ENCODE results near the gene MDN1.
"Not testable (repeated sequence)": the region's sequence is repeated elsewhere in the genome, so short reads cannot be mapped to it uniquely, and the experiment has no call there.

MDN1 gene

GRCh38 chr6:89768324-89768723 lies 51.3 kb downstream of the MDN1 start:
- FAIRE-seq: no peak

GRCh38 chr6:89763550-89763949 lies 56.0 kb downstream of the MDN1 start:
- FAIRE-seq: no peak

- no peak for FAIRE-seq
Observed at GRCh38 chr6:89758830-89759229, 60.8 kb downstream of the MDN1 start.

GRCh38 chr6:89750338-89750737 lies 69.3 kb downstream of the MDN1 start:
- no peak for FAIRE-seq

- no peak for FAIRE-seq
Observed at GRCh38 chr6:89749918-89750317, 69.7 kb downstream of the MDN1 start.

- no peak for FAIRE-seq
Observed at GRCh38 chr6:89745716-89746115, 73.9 kb downstream of the MDN1 start.

GRCh38 chr6:89745096-89745495 lies 74.5 kb downstream of the MDN1 start:
- FAIRE-seq: no peak

- FAIRE-seq: no peak
Observed at GRCh38 chr6:89736893-89737292, 82.7 kb downstream of the MDN1 start.

- FAIRE-seq: no peak
Observed at GRCh38 chr6:89734526-89734925, 85.1 kb downstream of the MDN1 start.

GRCh38 chr6:89731924-89732567 lies 87.5 kb downstream of the MDN1 start:
- FAIRE-seq: no peak

GRCh38 chr6:89731262-89731661 lies 88.3 kb downstream of the MDN1 start:
- not testable (repeated sequence) for FAIRE-seq

- FAIRE-seq: no peak
Observed at GRCh38 chr6:89729818-89730217, 89.8 kb downstream of the MDN1 start.

- no peak for FAIRE-seq
Observed at GRCh38 chr6:89727501-89727900, 92.1 kb downstream of the MDN1 start.

- FAIRE-seq: no peak
Observed at GRCh38 chr6:89724981-89725380, 94.6 kb downstream of the MDN1 start.

GRCh38 chr6:89723046-89723445 lies 96.5 kb downstream of the MDN1 start:
- FAIRE-seq: no peak

- no peak for FAIRE-seq
Observed at GRCh38 chr6:89716532-89716931, 103.1 kb downstream of the MDN1 start.

GRCh38 chr6:89711801-89712200 lies 107.8 kb downstream of the MDN1 start:
- FAIRE-seq: no peak

- FAIRE-seq: no peak
Observed at GRCh38 chr6:89708316-89708715, 111.3 kb downstream of the MDN1 start.

- no peak for FAIRE-seq
Observed at GRCh38 chr6:89707766-89708165, 111.8 kb downstream of the MDN1 start.

- no peak for FAIRE-seq
Observed at GRCh38 chr6:89706121-89706520, 113.5 kb downstream of the MDN1 start.

- no peak for FAIRE-seq
Observed at GRCh38 chr6:89703292-89703691, 116.3 kb downstream of the MDN1 start.

- FAIRE-seq: no peak
Observed at GRCh38 chr6:89702349-89702748, 117.2 kb downstream of the MDN1 start.

- no peak for FAIRE-seq
Observed at GRCh38 chr6:89695667-89696066, 123.9 kb downstream of the MDN1 start.

GRCh38 chr6:89694428-89694827 lies 125.2 kb downstream of the MDN1 start:
- no peak for FAIRE-seq

GRCh38 chr6:89693207-89693606 lies 126.4 kb downstream of the MDN1 start:
- FAIRE-seq: no peak

GRCh38 chr6:89692256-89692655 lies 127.3 kb downstream of the MDN1 start:
- FAIRE-seq: no peak
